Measurements from ENCODE around the gene MPHOSPH10.

GRCh38 chr2:71187589-71187988 is 57.2 kb downstream of the MPHOSPH10 start:
- TF ChIP-seq GATA3 (IDR thresholded peaks at IDR 0.05; ENCODE audit: low read depth, low read length): no peak
- TF ChIP-seq GATA2 (IDR thresholded peaks at IDR 0.05; ENCODE audit: low read depth, low read length): no peak
